ENCODE data around the gene SGCD. TPM values are rescaled to one million over a fixed set of nuclear protein-coding genes. Genes with fewer than 3 reads are reported as not detected.

The SGCD gene
- total RNA-seq, 4 donors from 2014 or later, result 0.83 to 9.6 (median 1.9) TPM

GRCh38 chr5:156486394-156487238, 159.7 kb downstream of the SGCD start:
- no peaks in the 10 kb centered on the region for H3K36me3 ChIP-seq
- TF ChIP-seq CTCF (IDR thresholded peaks at IDR 0.05) (no peak), POLR2A (IDR thresholded peaks at IDR 0.05) (no peak)
- no peaks in the 10 kb centered on the region for H3K4me1 ChIP-seq
- no peaks in the 10 kb centered on the region for H3K27me3 ChIP-seq
- H3K4me3 ChIP-seq, result no peak overlapping the region
- no peak overlapping the region for H3K27ac ChIP-seq
- DNase-seq, result no peak
- peaks cover 0 to 3% (median 0%) of the 10 kb centered on the region in 4 donors for H3K9me3 ChIP-seq

GRCh38 chr5:156491766-156492165, 164.8 kb downstream of the SGCD start:
- no peaks in the 10 kb centered on the region for H3K4me1 ChIP-seq
- DNase-seq, result no peak
- no peak overlapping the region for H3K27ac ChIP-seq
- no peaks in the 10 kb centered on the region for H3K36me3 ChIP-seq
- TF ChIP-seq POLR2A (IDR thresholded peaks at IDR 0.05) (no peak), CTCF (IDR thresholded peaks at IDR 0.05) (no peak)
- H3K27me3 ChIP-seq, result no peaks in the 10 kb centered on the region
- peaks cover 0 to 3% (median 0%) of the 10 kb centered on the region in 4 donors for H3K9me3 ChIP-seq
- H3K4me3 ChIP-seq, result no peak overlapping the region

GRCh38 chr5:156496291-156496690, 169.3 kb downstream of the SGCD start:
- DNase-seq, result no peak
- no peak for TF ChIP-seq POLR2A (IDR thresholded peaks at IDR 0.05)
- TF ChIP-seq CTCF (IDR thresholded peaks at IDR 0.05), result no peak
- Histone ChIP-seq H3K27ac (peak overlapping the region in 2 of 4 donors; percentile 39 to 40), H3K36me3 (no peaks in the 10 kb centered on the region), H3K9me3 (no peaks in the 10 kb centered on the region), H3K4me1 (no peaks in the 10 kb centered on the region), H3K27me3 (no peaks in the 10 kb centered on the region), H3K4me3 (no peak overlapping the region)

- Histone ChIP-seq H3K27ac (peak overlapping the region in 1 of 4 donors; percentile 40), H3K9me3 (no peaks in the 10 kb centered on the region), H3K36me3 (no peaks in the 10 kb centered on the region), H3K4me3 (no peak overlapping the region), H3K4me1 (no peaks in the 10 kb centered on the region), H3K27me3 (no peaks in the 10 kb centered on the region)
- TF ChIP-seq CTCF (IDR thresholded peaks at IDR 0.05), result no peak
- TF ChIP-seq POLR2A (IDR thresholded peaks at IDR 0.05), result no peak
- no peak for DNase-seq
These were observed 170.8 kb downstream of the SGCD start for GRCh38 chr5:156497804-156498208.

- Histone ChIP-seq H3K27ac (peak overlapping the region in 1 of 4 donors; percentile 40), H3K4me3 (no peak overlapping the region), H3K27me3 (no peaks in the 10 kb centered on the region), H3K9me3 (no peaks in the 10 kb centered on the region), H3K4me1 (no peaks in the 10 kb centered on the region), H3K36me3 (no peaks in the 10 kb centered on the region)
- no peak for TF ChIP-seq POLR2A (IDR thresholded peaks at IDR 0.05)
- TF ChIP-seq CTCF (IDR thresholded peaks at IDR 0.05), result no peak
- DNase-seq, result no peak
These were observed 171.4 kb downstream of the SGCD start for GRCh38 chr5:156498226-156498980.
